Muscle layer of duodenum (tissue), 2 donors: ENCODE data around the gene NDUFS7.

Experiments
- H3K27ac ChIP-seq: one replicate; pipeline ENCODE4 v1.7.0; 2013; ENCODE audit warnings: mild to moderate bottlenecking, low read length
- H3K27me3 ChIP-seq: one replicate; pipeline ENCODE4 v1.7.0; 2013; ENCODE audit warnings: low read depth, mild to moderate bottlenecking, control low read depth, low read length
- H3K36me3 ChIP-seq, 2 donors: one replicate each; pipeline ENCODE4 v1.7.0; 2013; ENCODE audit warnings: low read length in 2 of 2, control low read depth in 1 of 2, mild to moderate bottlenecking in 1 of 2; ENCODE audit not compliant: insufficient read depth in 2 of 2, control insufficient read depth in 1 of 2
- H3K4me1 ChIP-seq, 2 donors: one replicate each; pipeline ENCODE4 v1.7.0; 2013; ENCODE audit warnings: low read length in 2 of 2, mild to moderate bottlenecking in 2 of 2, control low read depth in 1 of 2, moderate library complexity in 1 of 2; ENCODE audit not compliant: insufficient read depth in 2 of 2, control insufficient read depth in 1 of 2
- H3K4me3 ChIP-seq, 2 donors: one replicate each; pipeline ENCODE4 v1.7.0; 2013; ENCODE audit warnings: low read length in 2 of 2, low read depth in 1 of 2, mild to moderate bottlenecking in 1 of 2
- H3K9me3 ChIP-seq, 2 donors: one replicate each; pipeline ENCODE4 v1.7.0; 2013; ENCODE audit warnings: low read length in 2 of 2, control low read depth in 1 of 2, mild to moderate bottlenecking in 1 of 2; ENCODE audit not compliant: control insufficient read depth in 1 of 2
- donor health status: healthy.

Gene NDUFS7

DNA sequence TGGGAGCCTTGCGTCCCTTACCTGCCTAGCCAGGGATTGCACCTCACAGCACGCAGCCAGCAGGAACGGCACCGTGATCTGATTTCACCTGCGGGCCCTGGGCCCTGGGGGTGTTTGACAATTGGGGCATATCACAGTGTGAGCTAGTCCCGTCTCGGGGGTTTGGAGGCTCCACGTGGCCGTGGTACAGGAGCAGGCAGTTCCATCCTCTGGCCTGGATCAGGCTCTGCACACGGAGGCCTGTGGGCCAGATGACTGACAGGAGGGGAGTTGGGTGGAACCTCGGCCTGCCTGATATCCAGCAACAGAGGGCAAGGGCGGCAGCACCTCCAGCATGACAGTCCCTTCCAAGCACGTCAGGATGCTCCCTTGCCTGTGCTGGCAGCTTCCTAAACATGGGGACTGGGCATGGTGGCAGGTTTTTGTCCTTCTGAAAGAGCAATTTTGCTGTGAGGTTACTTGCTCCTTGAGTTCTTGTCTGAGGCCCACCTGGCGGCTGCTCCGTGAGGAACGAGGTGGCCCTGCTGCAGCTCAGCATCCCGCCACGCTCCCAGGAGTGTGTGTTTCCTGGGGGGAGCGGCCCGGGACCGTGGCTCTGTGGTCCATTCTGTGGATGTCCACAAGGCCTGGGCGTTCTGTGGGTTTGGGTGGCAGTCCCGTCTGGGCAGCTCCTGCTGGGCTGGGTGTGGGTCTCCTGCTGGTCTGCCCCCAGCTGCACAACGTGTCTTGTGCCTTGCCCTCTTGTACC is 48.2 kb downstream of the NDUFS7 start:
- Histone ChIP-seq H3K27me3 (no peaks in the 10 kb centered on the region), H3K9me3 (no peaks in the 10 kb centered on the region), H3K27ac (no peak overlapping the region), H3K36me3 (peaks cover 31 to 77% of the 10 kb centered on the region in 2 donors), H3K4me1 (no peaks in the 10 kb centered on the region), H3K4me3 (no peak overlapping the region)

DNA sequence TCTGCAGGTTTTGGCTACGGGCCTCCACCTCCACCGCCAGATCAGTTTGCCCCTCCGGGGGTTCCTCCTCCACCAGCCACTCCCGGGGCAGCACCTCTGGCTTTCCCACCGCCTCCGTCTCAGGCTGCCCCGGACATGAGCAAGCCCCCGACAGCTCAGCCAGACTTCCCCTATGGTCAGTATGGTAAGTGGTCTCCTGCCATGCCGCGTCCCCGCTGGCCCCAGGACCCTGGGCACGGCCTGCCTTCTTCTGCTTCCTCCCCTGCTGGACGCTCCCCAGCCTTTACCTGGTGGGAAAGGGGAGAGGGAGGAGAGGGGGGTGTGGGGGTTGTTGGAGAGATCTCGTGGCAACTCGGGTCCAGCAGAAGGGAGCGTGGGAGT is 48.8 kb downstream of the NDUFS7 start:
- Histone ChIP-seq H3K4me1 (peaks cover 0 to under 1% of the 10 kb centered on the region in 2 donors), H3K27me3 (no peaks in the 10 kb centered on the region), H3K4me3 (no peak overlapping the region), H3K36me3 (peaks cover 27 to 71% of the 10 kb centered on the region in 2 donors), H3K27ac (no peak overlapping the region), H3K9me3 (no peaks in the 10 kb centered on the region)

DNA sequence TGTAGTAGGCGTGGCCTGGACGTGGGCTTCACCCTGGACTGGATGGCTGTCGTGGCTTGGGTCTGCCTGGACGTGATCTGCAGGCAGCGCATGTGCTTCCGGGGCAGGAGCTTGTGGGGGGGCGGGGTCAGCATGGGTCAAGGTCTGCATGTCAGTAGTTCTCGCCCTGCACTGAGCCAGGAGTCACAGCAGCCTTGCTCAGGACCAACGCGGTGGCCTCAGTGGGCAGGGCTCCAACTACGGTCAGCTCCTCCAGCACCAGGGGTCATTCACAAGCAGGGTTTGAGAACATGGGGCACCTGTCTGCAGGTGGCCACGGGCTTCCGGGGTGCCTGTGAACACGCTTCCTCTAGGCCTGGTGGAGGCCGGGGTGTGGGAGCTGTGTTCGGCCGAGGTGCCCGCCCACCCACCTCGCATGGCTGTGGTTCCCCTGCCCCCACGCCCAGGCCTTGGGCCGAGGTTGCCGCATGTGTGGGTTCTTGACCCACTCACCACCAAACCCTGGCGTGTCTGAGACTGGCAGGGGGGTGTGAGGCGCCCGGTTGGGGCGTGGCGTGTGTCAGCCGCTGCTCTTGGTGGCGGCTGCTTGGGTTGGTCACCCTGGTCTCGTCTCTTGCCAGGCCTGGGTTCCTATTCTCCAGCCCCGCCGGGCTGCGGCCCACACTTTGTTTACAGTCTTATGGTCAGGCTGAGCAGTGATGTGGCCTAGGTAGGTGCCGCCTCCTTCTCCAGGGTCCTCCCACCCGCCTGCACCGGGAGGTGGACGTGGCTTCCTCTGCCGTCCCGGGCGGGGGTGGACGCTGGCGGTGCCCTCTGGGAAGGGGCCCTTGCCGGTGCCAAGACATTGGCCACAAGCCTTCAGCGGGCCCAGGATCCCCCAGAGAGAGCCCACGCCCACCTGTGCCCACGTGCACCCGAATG is 49.7 kb downstream of the NDUFS7 start:
- peaks cover 27 to 64% of the 10 kb centered on the region in 2 donors for H3K36me3 ChIP-seq

DNA sequence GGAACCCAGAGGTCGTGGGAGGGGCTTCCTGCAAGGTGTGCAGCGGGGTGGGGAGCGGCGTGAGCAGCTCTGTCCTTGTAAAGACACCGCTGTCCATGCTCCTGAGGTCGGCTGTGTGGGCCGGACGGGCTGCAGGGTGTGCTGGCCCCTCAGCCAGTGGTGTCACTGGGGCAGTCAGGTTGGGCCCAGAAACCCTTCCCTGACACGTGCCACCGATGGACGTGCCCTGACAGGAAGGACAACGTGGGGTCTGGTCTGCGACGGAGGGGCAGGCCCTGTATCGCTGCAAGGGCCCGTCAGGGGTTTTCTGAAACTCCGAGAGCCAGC is 50.3 kb downstream of the NDUFS7 start:
- H3K27me3 ChIP-seq, result no peaks in the 10 kb centered on the region
- no peak overlapping the region for H3K27ac ChIP-seq
- peaks cover 27 to 58% of the 10 kb centered on the region in 2 donors for H3K36me3 ChIP-seq
- H3K4me3 ChIP-seq, result no peak overlapping the region
- H3K4me1 ChIP-seq, result peaks cover 0 to 8% of the 10 kb centered on the region in 2 donors
- H3K9me3 ChIP-seq, result no peaks in the 10 kb centered on the region

More for the DNA sequence above, 49.7 kb downstream of the NDUFS7 start:
- Histone ChIP-seq H3K4me1 (peaks cover 0 to 6% of the 10 kb centered on the region in 2 donors), H3K4me3 (no peak overlapping the region), H3K9me3 (no peaks in the 10 kb centered on the region), H3K27me3 (no peaks in the 10 kb centered on the region), H3K27ac (no peak overlapping the region)

DNA sequence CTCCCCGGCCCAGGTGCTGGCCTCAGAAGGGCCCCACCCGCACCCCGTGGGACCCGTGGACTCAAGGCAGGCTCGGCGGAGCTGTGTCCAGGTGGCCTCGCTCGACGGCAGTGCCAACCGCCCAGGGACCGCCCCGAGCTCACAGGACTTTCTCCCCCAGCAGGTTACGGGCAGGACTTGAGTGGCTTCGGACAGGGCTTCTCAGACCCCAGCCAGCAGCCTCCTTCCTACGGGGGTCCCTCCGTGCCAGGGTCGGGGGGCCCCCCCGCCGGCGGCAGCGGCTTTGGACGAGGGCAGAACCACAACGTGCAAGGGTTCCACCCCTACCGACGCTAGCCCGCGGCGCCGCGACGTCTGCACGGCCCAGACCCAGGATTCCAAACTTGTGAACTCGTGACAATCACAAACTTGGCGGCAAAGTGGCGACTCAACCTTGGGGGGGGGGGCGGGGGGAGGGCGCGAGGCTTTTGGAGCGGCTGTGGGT is 50.9 kb downstream of the NDUFS7 start:
- Histone ChIP-seq H3K4me1 (peaks cover 0 to 14% of the 10 kb centered on the region in 2 donors), H3K9me3 (no peaks in the 10 kb centered on the region), H3K4me3 (no peak overlapping the region), H3K27ac (no peak overlapping the region), H3K27me3 (no peaks in the 10 kb centered on the region), H3K36me3 (peaks cover 27 to 55% of the 10 kb centered on the region in 2 donors)

DNA sequence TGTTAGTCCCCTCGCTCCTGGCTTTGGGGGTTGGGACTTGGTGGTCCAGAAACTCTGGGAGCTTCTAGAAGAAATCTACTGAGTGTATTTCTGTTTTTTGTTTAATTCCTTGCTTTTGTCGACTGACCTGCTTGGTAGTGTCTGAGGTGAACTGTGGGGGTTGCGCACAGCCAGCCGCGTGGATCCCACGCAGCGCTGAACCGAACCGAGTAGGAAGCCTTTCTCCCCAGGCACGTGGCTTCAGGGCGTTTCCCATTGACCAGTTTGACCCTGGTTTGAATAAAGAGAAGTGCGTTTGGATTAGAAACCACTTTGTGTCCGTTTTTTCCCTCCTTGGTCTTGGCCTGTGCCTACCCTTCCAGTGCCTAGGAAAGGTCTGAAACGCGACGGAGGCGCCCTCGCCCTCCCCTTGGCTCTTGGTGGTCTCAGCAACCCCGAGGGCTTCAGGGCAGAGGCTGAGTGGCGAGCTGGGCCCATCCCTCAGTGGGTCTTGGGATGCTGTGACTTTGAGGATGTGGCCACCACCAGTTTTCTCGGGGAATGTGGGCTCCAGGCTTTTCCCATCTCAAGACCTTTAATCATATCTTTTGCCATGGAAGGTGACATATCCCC is 51.8 kb downstream of the NDUFS7 start:
- no peak overlapping the region for H3K27ac ChIP-seq
- no peak overlapping the region for H3K4me3 ChIP-seq
- H3K4me1 ChIP-seq, result peaks cover 0 to 22% of the 10 kb centered on the region in 2 donors
- no peaks in the 10 kb centered on the region for H3K27me3 ChIP-seq
- H3K9me3 ChIP-seq, result no peaks in the 10 kb centered on the region
- peaks cover 27 to 55% of the 10 kb centered on the region in 2 donors for H3K36me3 ChIP-seq

DNA sequence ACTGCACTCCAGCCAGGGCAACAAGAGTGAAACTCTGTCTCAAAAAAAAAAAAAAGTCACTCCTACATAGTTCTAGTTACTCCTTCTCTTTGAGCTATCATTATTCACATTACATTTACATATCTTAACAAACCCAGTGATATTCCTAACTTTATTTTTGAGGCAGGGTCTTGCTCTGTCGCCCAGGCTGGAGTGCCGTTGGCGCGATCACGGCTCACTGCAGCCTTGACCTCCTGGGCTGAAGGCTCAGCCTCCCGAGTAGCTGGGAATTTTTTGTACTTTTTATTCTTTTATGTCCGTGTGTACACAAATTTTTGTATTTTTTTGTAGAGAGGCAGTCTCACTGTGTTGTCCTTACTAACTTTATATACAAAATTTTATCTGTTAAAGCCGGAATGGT is 53.9 kb downstream of the NDUFS7 start:
- Histone ChIP-seq H3K27me3 (no peaks in the 10 kb centered on the region), H3K9me3 (no peaks in the 10 kb centered on the region), H3K27ac (no peak overlapping the region), H3K36me3 (peaks cover 33 to 60% of the 10 kb centered on the region in 2 donors), H3K4me3 (peak overlapping the region in 1 of 2 donors; percentile 71), H3K4me1 (peaks cover 0 to 27% of the 10 kb centered on the region in 2 donors)

DNA sequence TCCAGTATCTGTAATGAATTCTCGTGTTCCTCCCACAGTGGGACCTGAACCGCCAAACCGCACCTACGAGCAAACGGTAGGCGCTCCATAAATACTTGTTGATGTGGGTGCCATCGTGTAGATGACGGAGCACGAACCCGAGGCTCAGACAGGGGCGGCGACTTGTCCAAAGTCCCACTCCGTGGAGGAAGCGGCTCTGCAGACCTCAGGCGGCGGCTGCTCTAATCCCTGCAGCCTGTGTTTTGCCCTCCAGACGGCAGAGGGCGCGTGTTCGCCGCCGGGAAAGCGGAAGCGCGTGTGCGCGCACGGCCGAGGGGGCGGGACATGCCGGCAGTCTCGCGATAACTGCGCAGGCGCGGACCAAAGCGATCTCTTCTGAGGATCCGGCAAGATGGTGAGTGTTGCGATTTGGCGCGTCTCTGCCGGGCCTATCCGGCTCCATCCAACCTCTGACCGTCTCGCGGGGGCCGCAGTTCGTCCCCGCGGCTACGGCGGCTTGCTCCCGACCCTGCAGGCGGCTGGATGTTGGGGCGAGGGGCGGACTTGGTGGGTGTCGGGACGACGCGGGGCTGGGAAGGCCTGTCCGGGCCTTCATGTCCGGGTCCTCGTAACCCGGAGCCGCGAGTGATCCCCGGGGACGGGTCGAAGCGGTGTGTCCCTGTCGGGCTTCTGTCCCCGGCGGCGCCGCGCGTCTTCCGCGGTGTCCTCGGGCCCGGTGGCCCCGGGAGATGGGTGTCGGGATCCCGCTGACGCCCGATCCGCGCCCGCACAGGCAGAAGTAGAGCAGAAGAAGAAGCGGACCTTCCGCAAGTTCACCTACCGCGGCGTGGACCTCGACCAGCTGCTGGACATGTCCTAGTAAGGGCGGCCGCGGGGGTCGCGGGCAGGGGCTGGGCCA is 54.6 kb downstream of the NDUFS7 start, which contains the start of gene RPS15:
Gene RPS15, plus strand, starts transcription at position 362 of the 898 bp plus-strand sequence. Its CDS starts 30 bp downstream, at position 392.
- Histone ChIP-seq H3K27ac (peak within 1 kb of the TSS; percentile 72), H3K4me1 (peaks cover 0 to 27% of the 10 kb centered on the region in 2 donors), H3K4me3 (peak within 1 kb of the TSS; percentile 67 to 71), H3K27me3 (no peaks in the 10 kb centered on the region), H3K9me3 (no peaks in the 10 kb centered on the region), H3K36me3 (peaks cover 26 to 53% of the 10 kb centered on the region in 2 donors)

DNA sequence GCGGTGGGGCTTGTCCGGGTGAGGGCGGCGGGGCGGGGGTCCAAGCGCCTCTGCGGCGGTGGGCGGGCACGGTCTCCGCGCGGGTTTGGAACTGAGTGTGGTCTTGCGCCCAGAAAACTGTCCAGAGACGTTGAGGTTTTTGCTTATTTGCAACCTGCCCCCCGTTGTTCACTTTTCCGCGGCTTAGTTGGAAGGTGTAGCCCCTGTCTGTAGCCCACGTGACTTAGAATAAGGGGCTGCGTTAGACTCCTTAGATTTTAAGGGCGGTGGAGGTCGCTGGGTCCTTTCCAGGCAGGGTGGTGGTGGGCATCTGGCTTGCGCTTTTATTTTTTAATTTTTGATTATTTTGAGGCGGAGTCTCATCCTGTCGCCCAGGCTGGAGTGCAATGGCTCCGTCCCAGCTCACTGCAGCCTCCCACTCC is 55.2 kb downstream of the NDUFS7 start:
- H3K4me3 ChIP-seq, result peak overlapping the region; percentile 67 to 71
- H3K27ac ChIP-seq, result peak overlapping the region; percentile 14
- peaks cover 0 to 27% of the 10 kb centered on the region in 2 donors for H3K4me1 ChIP-seq
- H3K27me3 ChIP-seq, result no peaks in the 10 kb centered on the region
- peaks cover 23 to 47% of the 10 kb centered on the region in 2 donors for H3K36me3 ChIP-seq
- no peaks in the 10 kb centered on the region for H3K9me3 ChIP-seq
